GM23248 (cell line): ENCODE measurements around the gene MAT2A. TPM values are rescaled to one million over a fixed set of nuclear protein-coding genes. Genes with fewer than 3 reads are reported as not detected.
"Not testable (repeated sequence)": the region's sequence is repeated elsewhere in the genome, so short reads cannot be mapped to it uniquely, and the experiment has no call there.

Experiments used
- DNase-seq: peaks from one replicate; pipeline ENCODE4 v3.0.0-alpha.2; 2015
- H2AFZ ChIP-seq: fragments of 200-600 bp; sonication (generic); 2 replicates; pipeline ENCODE4 v1.6.1; 2016; ENCODE audit warnings: antibody characterized with exemption
- H3F3A ChIP-seq: fragments of 200-600 bp; sonication (generic); 2 replicates; pipeline ENCODE4 v1.6.1; 2016; ENCODE audit warnings: mild to moderate bottlenecking, antibody characterized with exemption, mixed run types; ENCODE audit not compliant: insufficient read depth
- H3K27ac ChIP-seq: fragments of 200-600 bp; sonication (generic); 2 replicates; pipeline ENCODE4 v1.5.1; 2016; ENCODE audit warnings: mild to moderate bottlenecking
- H3K27me3 ChIP-seq: fragments of 200-600 bp; sonication (generic); replicated peaks from 2 replicates; pipeline ENCODE4 v1.6.1; 2016; ENCODE audit warnings: mild to moderate bottlenecking; ENCODE audit not compliant: insufficient read depth
- H3K36me3 ChIP-seq: fragments of 200-600 bp; sonication (generic); 2 replicates; pipeline ENCODE4 v1.6.1; 2016; ENCODE audit warnings: low read depth, mild to moderate bottlenecking
- H3K4me1 ChIP-seq: fragments of 200-600 bp; sonication (generic); 2 replicates; pipeline ENCODE4 v1.6.1; 2016; ENCODE audit warnings: mild to moderate bottlenecking; ENCODE audit not compliant: insufficient read depth
- H3K4me2 ChIP-seq: fragments of 200-600 bp; sonication (generic); one replicate; pipeline ENCODE4 v1.6.1; 2016; ENCODE audit warnings: mild to moderate bottlenecking; ENCODE audit not compliant: unreplicated experiment
- H3K4me3 ChIP-seq: fragments of 200-600 bp; sonication (generic); 2 replicates; pipeline ENCODE4 v1.5.1; 2016; ENCODE audit warnings: mild to moderate bottlenecking
- H3K79me2 ChIP-seq: fragments of 200-600 bp; sonication (generic); 2 replicates; pipeline ENCODE4 v1.6.1; 2016; ENCODE audit warnings: mild to moderate bottlenecking; ENCODE audit not compliant: insufficient read depth
- H3K9ac ChIP-seq: fragments of 200-600 bp; sonication (generic); 2 replicates; pipeline ENCODE4 v1.6.1; 2016; ENCODE audit warnings: mild to moderate bottlenecking
- H3K9me2 ChIP-seq: fragments of 200-600 bp; sonication (generic); 2 replicates; pipeline ENCODE4 v1.6.1; 2016; ENCODE audit warnings: mixed run types, mild to moderate bottlenecking, moderate library complexity; ENCODE audit not compliant: insufficient read depth
- H3K9me3 ChIP-seq: fragments of 200-600 bp; sonication (generic); one replicate; pipeline ENCODE4 v1.6.1; 2017; ENCODE audit warnings: low read depth
- H4K20me1 ChIP-seq: fragments of 200-600 bp; sonication (generic); 2 replicates; pipeline ENCODE4 v1.6.0; 2016; ENCODE audit not compliant: insufficient read depth
- EZH2 ChIP-seq: fragments of 200-600 bp; sonication (generic); IDR thresholded peaks from 2 replicates; pipeline ENCODE4 v1.6.1; 2018; ENCODE audit warnings: antibody characterized with exemption, mild to moderate bottlenecking; ENCODE audit not compliant: insufficient read depth, poor library complexity, severe bottlenecking
- EZH2phosphoT487 ChIP-seq: fragments of 200-600 bp; sonication (generic); IDR thresholded peaks from 2 replicates; pipeline ENCODE4 v1.6.1; 2018; ENCODE audit warnings: antibody characterized with exemption, moderate library complexity, mild to moderate bottlenecking, low read depth; ENCODE audit not compliant: insufficient read depth
- WGBS, 2 experiments: methylation state at CpG; one replicate each; pipeline ENCODE4 v1.1.6; 2015 to 2017; ENCODE audit warnings: low lambda C conversion rate in 2 of 2, low coverage in 1 of 2; ENCODE audit errors: missing lambda C conversion rate in 2 of 2; 5-methylcytosine and 5-hydroxymethylcytosine counted together
- in situ Hi-C: fragments of 300-500 bp; cut with MboI; formaldehyde crosslinking; loops from 2 replicates; pipeline ENCODE4 v1.15.0; 2020
- polyA plus RNA-seq: library from polyadenylated mRNA; unstranded; fragments of >200 nt; fragmentation: Nextera tagmentation; extraction: Ambion mirVana; gene quantifications from 2 replicates; pipeline ENCODE4 v1.2.1, GENCODE V29; 2016
- total RNA-seq: library from RNA; depleted of rRNA; stranded (reverse); fragments of >200 nt; shearing (Covaris generic); gene quantifications from 2 replicates; pipeline ENCODE4 v1.2.3, GENCODE V29; 2014

Gene MAT2A
- total and polyA plus RNA-seq, 2 experiments from 2014 or later = 104 to 217 TPM

- Histone ChIP-seq H3K27ac (no peak overlapping the region), H3K4me3 (no peak overlapping the region), H4K20me1 (no peaks in the 10 kb centered on the region), H3K9me2 (no peaks in the 10 kb centered on the region), H3K36me3 (peaks cover 16% of the 10 kb centered on the region), H3K9me3 (no peaks in the 10 kb centered on the region), H3K4me2 (no peak overlapping the region), H3K4me1 (peaks cover 24% of the 10 kb centered on the region), H2AFZ (no peak overlapping the region), H3K27me3 (no peaks in the 10 kb centered on the region), H3K9ac (no peak overlapping the region), H3K79me2 (peaks cover 39% of the 10 kb centered on the region), H3F3A (peaks cover 37% of the 10 kb centered on the region)
- WGBS, 2 experiments = 66 to 75% methylated on average over 6 of the region's 6 CpGs
- no peak for DNase-seq
- in situ Hi-C loops = no loop called here
- TF ChIP-seq EZH2phosphoT487 (no peak), EZH2 (no peak)
These were observed 14.2 kb downstream of the MAT2A start for GRCh38 chr2:85553184-85553583.

- no peaks in the 10 kb centered on the region for H3K27me3 ChIP-seq
- H3K4me2 ChIP-seq = no peak overlapping the region
- no peaks in the 10 kb centered on the region for H3K9me2 ChIP-seq
- peaks cover 58% of the 10 kb centered on the region for H3K79me2 ChIP-seq
- TF ChIP-seq EZH2 (no peak), EZH2phosphoT487 (no peak)
- peaks cover 18% of the 10 kb centered on the region for H3F3A ChIP-seq
- peaks cover 19% of the 10 kb centered on the region for H3K4me1 ChIP-seq
- no peak overlapping the region for H2AFZ ChIP-seq
- no peak for DNase-seq
- H3K9me3 ChIP-seq = no peaks in the 10 kb centered on the region
- peaks cover 16% of the 10 kb centered on the region for H3K36me3 ChIP-seq
- no peak overlapping the region for H3K9ac ChIP-seq
- in situ Hi-C loops = no loop called here
- WGBS, 2 experiments = 97 to 98% methylated on average over 3 of the region's 3 CpGs
- no peaks in the 10 kb centered on the region for H4K20me1 ChIP-seq
- no peak overlapping the region for H3K4me3 ChIP-seq
- H3K27ac ChIP-seq = no peak overlapping the region
These were observed 16.1 kb downstream of the MAT2A start for GRCh38 chr2:85554980-85555612.

GRCh38 chr2:85557130-85557529 is 18.2 kb downstream of the MAT2A start:
- Histone ChIP-seq H2AFZ (no peak overlapping the region), H3K4me2 (no peak overlapping the region), H3K27ac (no peak overlapping the region), H3K79me2 (peaks cover 62% of the 10 kb centered on the region), H3K4me1 (peaks cover 14% of the 10 kb centered on the region), H3K4me3 (no peak overlapping the region), H3K9ac (no peak overlapping the region), H3K27me3 (no peaks in the 10 kb centered on the region), H3K9me2 (no peaks in the 10 kb centered on the region), H4K20me1 (no peaks in the 10 kb centered on the region), H3F3A (peaks cover 5% of the 10 kb centered on the region; the same call in 1 of the 2 replicates), H3K36me3 (peaks cover 6% of the 10 kb centered on the region; the same call in 1 of the 2 replicates), H3K9me3 (no peaks in the 10 kb centered on the region)
- WGBS, 2 experiments = 85% methylated on average over 5 of the region's 5 CpGs
- TF ChIP-seq EZH2phosphoT487 (no peak), EZH2 (no peak)
- in situ Hi-C loops = no loop called here
- DNase-seq = no peak

- in situ Hi-C loops = no loop called here
- WGBS, 2 experiments = 100% methylated on average over 1 of the region's 1 CpG
- peaks cover 62% of the 10 kb centered on the region for H3K79me2 ChIP-seq
These were observed 19.2 kb downstream of the MAT2A start for GRCh38 chr2:85558160-85558559.

GRCh38 chr2:85560403-85560726 is 21.4 kb downstream of the MAT2A start:
- H3F3A ChIP-seq, H3K36me3 ChIP-seq, H3K9me3 ChIP-seq, H3K27me3 ChIP-seq, H4K20me1 ChIP-seq, H3K27ac ChIP-seq, in situ Hi-C loops, DNase-seq, H3K9me2 ChIP-seq: not testable (repeated sequence)
- Histone ChIP-seq H3K4me2 (peak overlapping the region; percentile 90), H3K79me2 (peaks cover 58% of the 10 kb centered on the region), H2AFZ (peak overlapping the region; percentile 99; the same call in 1 of the 2 replicates), H3K9ac (peak overlapping the region; percentile 81), H3K4me1 (peaks cover 14% of the 10 kb centered on the region), H3K4me3 (peak overlapping the region; percentile 91)
- WGBS, 2 experiments = 71 to 80% methylated on average over 12 of the region's 12 CpGs

More at GRCh38 chr2:85558160-85558559, 19.2 kb downstream of the MAT2A start:
- Histone ChIP-seq H3K4me2 (no peak overlapping the region), H3K4me1 (peaks cover 14% of the 10 kb centered on the region), H3F3A (no peaks in the 10 kb centered on the region), H3K9me3 (no peaks in the 10 kb centered on the region), H3K36me3 (peaks cover 6% of the 10 kb centered on the region; the same call in 1 of the 2 replicates), H3K9ac (no peak overlapping the region), H3K9me2 (no peaks in the 10 kb centered on the region), H3K27me3 (no peaks in the 10 kb centered on the region), H3K4me3 (no peak overlapping the region), H4K20me1 (no peaks in the 10 kb centered on the region), H3K27ac (no peak overlapping the region), H2AFZ (no peak overlapping the region)
- no peak for DNase-seq
- TF ChIP-seq EZH2phosphoT487 (no peak), EZH2 (no peak)
